Measurements from ENCODE around the gene GPR65.

Gene GPR65

GRCh38 chr14:88004506-88005036 lies 364 bp upstream of the GPR65 start:
- DNase-seq: no peak

GRCh38 chr14:88005978-88006851 lies 1.3 kb downstream of the GPR65 start:
- DNase-seq: peak; percentile 89

- no peak for DNase-seq
Measured at GRCh38 chr14:88007608-88008007, 2.7 kb downstream of the GPR65 start.

GRCh38 chr14:88008039-88008742 lies 3.3 kb downstream of the GPR65 start:
- no peak for DNase-seq

- DNase-seq: no peak
Measured at GRCh38 chr14:88009486-88009885, 4.6 kb downstream of the GPR65 start.

GRCh38 chr14:88010331-88010730 lies 5.4 kb downstream of the GPR65 start:
- no peak for DNase-seq

GRCh38 chr14:88012495-88012894 lies 7.6 kb downstream of the GPR65 start:
- DNase-seq: no peak

GRCh38 chr14:88013750-88014349 lies 8.9 kb downstream of the GPR65 start:
- peak; percentile 74 for DNase-seq

- DNase-seq: no peak
Measured at GRCh38 chr14:88016768-88017167, 11.8 kb downstream of the GPR65 start.

GRCh38 chr14:88017535-88017934 lies 12.6 kb downstream of the GPR65 start:
- DNase-seq: peak; percentile 30

- no peak for DNase-seq
Measured at GRCh38 chr14:88023658-88024187, 18.8 kb downstream of the GPR65 start.

- peak; percentile 6 for DNase-seq
Measured at GRCh38 chr14:88024252-88025086, 19.5 kb downstream of the GPR65 start.

- no peak for DNase-seq
Measured at GRCh38 chr14:88025313-88025712, 20.4 kb downstream of the GPR65 start.

GRCh38 chr14:88026890-88027289 lies 22.0 kb downstream of the GPR65 start:
- no peak for DNase-seq

- no peak for DNase-seq
Measured at GRCh38 chr14:88029500-88029899, 24.6 kb downstream of the GPR65 start.

GRCh38 chr14:88030079-88030478 lies 25.1 kb downstream of the GPR65 start:
- peak; percentile 66 for DNase-seq

- DNase-seq: no peak
Measured at GRCh38 chr14:88030892-88031291, 26.0 kb downstream of the GPR65 start.

- no peak for DNase-seq
Measured at GRCh38 chr14:88032373-88032772, 27.4 kb downstream of the GPR65 start.

- no peak for DNase-seq
Measured at GRCh38 chr14:88034076-88034475, 29.1 kb downstream of the GPR65 start.

GRCh38 chr14:88036422-88036821 lies 31.5 kb downstream of the GPR65 start:
- no peak for DNase-seq

- DNase-seq: no peak
Measured at GRCh38 chr14:88037325-88037724, 32.4 kb downstream of the GPR65 start.

GRCh38 chr14:88039197-88039596 lies 34.3 kb downstream of the GPR65 start:
- DNase-seq: no peak

Measured in MV-4-11 (cell line).